HG03571 (cell line): ENCODE data around the gene ULBP2.
"Not testable (repeated sequence)": the region's sequence is repeated elsewhere in the genome, so short reads cannot be mapped to it uniquely, and the experiment has no call there.

Source experiments
- ATAC-seq: cut with Tn5 transposase; IDR thresholded peaks from one replicate; pipeline ENCODE4 v1.9.1; 2021; ENCODE audit not compliant: unreplicated experiment

ULBP2 gene

GRCh38 chr6:149908480-149908879, 33.3 kb upstream of the ULBP2 start:
- ATAC-seq = not testable (repeated sequence)

- ATAC-seq = no peak
Measured at GRCh38 chr6:149909701-149910470, 31.9 kb upstream of the ULBP2 start.

GRCh38 chr6:149910721-149911151, 31.1 kb upstream of the ULBP2 start:
- ATAC-seq = no peak

- ATAC-seq = not testable (repeated sequence)
Measured at GRCh38 chr6:149912680-149913079, 29.1 kb upstream of the ULBP2 start.

- no peak for ATAC-seq
Measured at GRCh38 chr6:149913085-149913484, 28.7 kb upstream of the ULBP2 start.

- ATAC-seq = no peak
Measured at GRCh38 chr6:149913540-149914240, 28.1 kb upstream of the ULBP2 start.

- no peak for ATAC-seq
Measured at GRCh38 chr6:149915970-149916865, 25.6 kb upstream of the ULBP2 start.

GRCh38 chr6:149917679-149918078, 24.1 kb upstream of the ULBP2 start:
- no peak for ATAC-seq

- no peak for ATAC-seq
Measured at GRCh38 chr6:149918151-149918905, 23.5 kb upstream of the ULBP2 start.

GRCh38 chr6:149919126-149919833, 22.5 kb upstream of the ULBP2 start:
- ATAC-seq = not testable (repeated sequence)

- ATAC-seq = no peak
Measured at GRCh38 chr6:149919834-149920225, 22.0 kb upstream of the ULBP2 start.

- no peak for ATAC-seq
Measured at GRCh38 chr6:149921361-149921760, 20.5 kb upstream of the ULBP2 start.

- not testable (repeated sequence) for ATAC-seq
Measured at GRCh38 chr6:149922091-149922490, 19.7 kb upstream of the ULBP2 start.

GRCh38 chr6:149922642-149923326, 19.0 kb upstream of the ULBP2 start, which contains the start of gene RAET1G:
RAET1G (minus strand) TSS chr6:149923121; CDS start chr6:149923010, 111 bp downstream.
- ATAC-seq = no peak

- no peak for ATAC-seq
Measured at GRCh38 chr6:149923327-149923986, 18.4 kb upstream of the ULBP2 start.

- no peak for ATAC-seq
Measured at GRCh38 chr6:149924206-149924932, 17.4 kb upstream of the ULBP2 start.

GRCh38 chr6:149924933-149925252, 16.9 kb upstream of the ULBP2 start:
- ATAC-seq = no peak

- ATAC-seq = no peak
Measured at GRCh38 chr6:149925253-149925973, 16.4 kb upstream of the ULBP2 start.
